K562 (cell line): ENCODE measurements around the gene POP7. TPM values are rescaled to one million over a fixed set of nuclear protein-coding genes. Genes with fewer than 3 reads are reported as not detected.
A peak's percentile ranks its signal among the peaks of the same experiment; 100 is the strongest.

Source experiments
- ARID2 ChIP-seq: fragments of 450-650 bp; IDR thresholded peaks from 2 replicates; pipeline ENCODE4 v1.6.1; 2017; ENCODE audit warnings: antibody characterized with exemption, mild to moderate bottlenecking
- ATF3 ChIP-seq, 2 experiments: fragments of 450-650 bp in 1 of 2; sonication (generic) in 1 of 2; formaldehyde crosslinking in 1 of 2; IDR thresholded peaks in 1 of 2; conservative IDR thresholded peaks in 1 of 2; 2 replicates each; pipeline versions ENCODE4 v1.6.1 to v1.8.1; 2016 to 2023; ENCODE audit warnings: mild to moderate bottlenecking in 2 of 2, moderate library complexity in 2 of 2, inconsistent platforms in 1 of 2, missing genetic modification reagents in 1 of 2
- GTF2B ChIP-seq: IDR thresholded peaks from 2 replicates; pipeline ENCODE4 v1.6.1; 2011; ENCODE audit not compliant: insufficient read length; ENCODE audit errors: extremely low read depth
- HDAC8 ChIP-seq: fragments of 450-650 bp; IDR thresholded peaks from 2 replicates; pipeline ENCODE4 v1.6.1; 2016; ENCODE audit warnings: mild to moderate bottlenecking, missing genetic modification characterization, moderate library complexity, missing compliant biosample characterization
- NR2C2 ChIP-seq, 2 experiments: fragments of 200-800 bp in 1 of 2; sonication (Bioruptor generic) in 1 of 2; sonication (generic) in 1 of 2; formaldehyde crosslinking in 1 of 2; IDR thresholded peaks; 2 replicates each; pipeline versions ENCODE4 v1.6.1 to v1.8.0; 2016 to 2022; ENCODE audit warnings: mild to moderate bottlenecking in 1 of 2, missing compliant biosample characterization in 1 of 2, missing genetic modification characterization in 1 of 2, missing genetic modification reagents in 1 of 2
- RREB1 ChIP-seq: fragments of 250-450 bp; sonication (Bioruptor Pico); IDR thresholded peaks from 2 replicates; pipeline ENCODE4 v1.4.0; 2020
- TEAD4 ChIP-seq, 2 experiments: sonication (generic) in 1 of 2; formaldehyde crosslinking in 1 of 2; IDR thresholded peaks; 2 replicates each; pipeline versions ENCODE4 v1.6.1 to v1.8.0; 2012 to 2022; ENCODE audit warnings: borderline replicate concordance in 1 of 2, inconsistent platforms in 1 of 2, low read length in 1 of 2, mild to moderate bottlenecking in 1 of 2, missing genetic modification reagents in 1 of 2
- ZBTB5 ChIP-seq: fragments of 450-650 bp; IDR thresholded peaks from 2 replicates; pipeline ENCODE4 v1.6.1; 2017; ENCODE audit warnings: antibody characterized with exemption
- ZFPM2 ChIP-seq: fragments of 250-450 bp; sonication (Bioruptor Pico); IDR thresholded peaks from 2 replicates; pipeline ENCODE4 v1.5.1; 2022; ENCODE audit warnings: mild to moderate bottlenecking
- ZNF263 ChIP-seq: sonication (generic); formaldehyde crosslinking; IDR thresholded peaks from 2 replicates; pipeline ENCODE4 v1.8.0; 2022; ENCODE audit warnings: mild to moderate bottlenecking, missing genetic modification reagents, borderline replicate concordance
- ZNF274 ChIP-seq: IDR thresholded peaks from 2 replicates; pipeline ENCODE4 v1.6.1; 2011; ENCODE audit warnings: low read depth, mild to moderate bottlenecking, low read length, moderate library complexity, borderline replicate concordance
- ZNF639 ChIP-seq, 2 experiments: fragments of 200-800 bp in 1 of 2; sonication (Bioruptor generic) in 1 of 2; sonication (generic) in 1 of 2; formaldehyde crosslinking in 1 of 2; IDR thresholded peaks in 1 of 2; conservative IDR thresholded peaks in 1 of 2; 2 replicates each; pipeline versions ENCODE4 v1.5.0 to v1.6.1; 2016 to 2020; ENCODE audit warnings: missing compliant biosample characterization in 1 of 2, missing genetic modification characterization in 1 of 2, missing genetic modification reagents in 1 of 2
- polyA plus RNA-seq, 8 experiments: library from polyadenylated mRNA; depleted of rRNA in 4 of 8; stranded (reverse) in 5 of 8; unstranded in 3 of 8; fragments of >200 nt; fragmentation: Nextera tagmentation in 2 of 8; fragmentation: Illumina TruSeq in 1 of 8; extraction: Ambion mirVana in 2 of 8; extraction: Trizol in 1 of 8; gene quantifications; 2 replicates each; pipeline versions ENCODE4 v1.2.1 to v1.2.3, GENCODE V29; 2011 to 2014; ENCODE audit warnings: inconsistent platforms in 1 of 8, missing spikeins in 1 of 8
- total RNA-seq, 7 experiments: library from RNA; depleted of rRNA in 6 of 7; stranded (reverse); fragments of >200 nt in 6 of 7; fragmentation: Illumina TruSeq in 2 of 7; extraction: Trizol in 2 of 7; gene quantifications; 2 replicates each; pipeline versions ENCODE4 v1.2.1 to v1.2.3, GENCODE V29; 2011 to 2021; ENCODE audit warnings: low replicate concordance in 1 of 7

The POP7 gene
- total and polyA plus RNA-seq, 9 of the 15 experiments (the other 6 are each of a cell fraction or from before 2014, with no cell fraction given), result 11.5 to 163 (median 68.9) TPM

- TF ChIP-seq GTF2B (no peak), ZNF263 (CRISPR knock-in tag) (no peak), ARID2 (no peak), ATF3 (IDR thresholded peaks at IDR 0.05) (no peak), ATF3 (CRISPR knock-in tag; conservative IDR thresholded peaks at IDR 0.05) (no peak), RREB1 (CRISPR knock-in tag) (no peak), HDAC8 (tag) (no peak), ZNF274 (no peak), ZBTB5 (no peak), NR2C2 (CRISPR knock-in tag; IDR thresholded peaks at IDR 0.05) (no peak), NR2C2 (tag; IDR thresholded peaks at IDR 0.05) (peak; percentile 58; the same call in 1 of the 2 replicates), TEAD4 (IDR thresholded peaks at IDR 0.05; ENCODE audit: low read length) (no peak), TEAD4 (CRISPR knock-in tag; IDR thresholded peaks at IDR 0.05; ENCODE audit: borderline replicate concordance) (no peak), ZFPM2 (CRISPR knock-in tag) (no peak), ZNF639 (CRISPR knock-in tag; conservative IDR thresholded peaks at IDR 0.05 in 1 of 2, IDR thresholded peaks at IDR 0.05 in 1 of 2) (peak in 1 of 2 experiments; percentile 99; a peak in 2 of 4 replicates)
Observed at GRCh38 chr7:100694098-100694745, 11.7 kb upstream of the POP7 start, which contains the start of gene GIGYF1 (continued).
